IPS-NIHi7 (cell line): ENCODE results near the gene MKNK2.
A peak's percentile ranks its signal among the peaks of the same experiment; 100 is the strongest.

Source experiments
- DNase-seq: peaks from one replicate; pipeline ENCODE4 v3.0.0; 2012; ENCODE audit warnings: mixed read lengths; ENCODE audit errors: extremely low spot score

The MKNK2 gene

GRCh38 chr19:2032296-2032941 lies 18.6 kb downstream of the MKNK2 start:
- no peak for DNase-seq

- DNase-seq = no peak
Observed at GRCh38 chr19:2027361-2027760, 23.7 kb downstream of the MKNK2 start.

- no peak for DNase-seq
Observed at GRCh38 chr19:2026770-2027169, 24.3 kb downstream of the MKNK2 start.

- no peak for DNase-seq
Observed at GRCh38 chr19:2022289-2022688, 28.8 kb downstream of the MKNK2 start.

GRCh38 chr19:2021453-2022140 lies 29.4 kb downstream of the MKNK2 start:
- no peak for DNase-seq

GRCh38 chr19:2018752-2019151 lies 32.3 kb downstream of the MKNK2 start:
- no peak for DNase-seq

GRCh38 chr19:2016041-2016807 lies 34.8 kb downstream of the MKNK2 start:
- peak; percentile 78 for DNase-seq

GRCh38 chr19:2015608-2015950 lies 35.5 kb downstream of the MKNK2 start, which contains the start of gene BTBD2:
Gene BTBD2 (minus strand): TSS chr19:2015714. CDS start chr19:2015703, 11 bp downstream.
- no peak for DNase-seq

GRCh38 chr19:2014731-2015607 lies 36.1 kb downstream of the MKNK2 start:
- DNase-seq = peak; percentile 75

- no peak for DNase-seq
Observed at GRCh38 chr19:2014131-2014571, 36.9 kb downstream of the MKNK2 start.

- no peak for DNase-seq
Observed at GRCh38 chr19:2013683-2013961, 37.4 kb downstream of the MKNK2 start.

GRCh38 chr19:2012941-2013682 lies 37.9 kb downstream of the MKNK2 start:
- DNase-seq = no peak

GRCh38 chr19:2011169-2011568 lies 39.9 kb downstream of the MKNK2 start:
- DNase-seq = no peak

- peak; percentile 8 for DNase-seq
Observed at GRCh38 chr19:2010135-2010668, 40.8 kb downstream of the MKNK2 start.

- DNase-seq = no peak
Observed at GRCh38 chr19:2003874-2004273, 47.2 kb downstream of the MKNK2 start.

GRCh38 chr19:1999856-2000515 lies 51.1 kb downstream of the MKNK2 start:
- DNase-seq = no peak

- DNase-seq = no peak
Observed at GRCh38 chr19:1998712-1999708, 52.0 kb downstream of the MKNK2 start.

GRCh38 chr19:1997353-1998233 lies 53.5 kb downstream of the MKNK2 start:
- DNase-seq = no peak
